Measurements from ENCODE around the gene PELO. TPM values are rescaled to one million over a fixed set of nuclear protein-coding genes. Genes with fewer than 3 reads are reported as not detected.

PELO gene
- total RNA-seq, 1 experiment from 2014 or later = 12.4 TPM

GRCh38 chr5:52777186-52777585 lies 10.5 kb upstream of the PELO start:
- no peak overlapping the region for H3K27ac ChIP-seq (ENCODE audit: low read length)
- no peak for DNase-seq (ENCODE audit: low read depth, low spot score)
- H3K27me3 ChIP-seq (ENCODE audit: control insufficient read depth, insufficient read depth, low read length) = peaks cover 15% of the 10 kb centered on the region; the same call in 1 of the 2 replicates
- CTCF ChIA-PET = no interaction called here
- H3K4me3 ChIP-seq (ENCODE audit: low read depth in 2 of 2, low read length in 2 of 2) = no peak overlapping the region
- TF ChIP-seq REST (IDR thresholded peaks at IDR 0.05; ENCODE audit: insufficient read depth in 1 of 2, low read depth in 2 of 2, low read length in 1 of 2) = no peak
- no peak for TF ChIP-seq CTCF (IDR thresholded peaks at IDR 0.05)
- TF ChIP-seq POLR2AphosphoS5 (IDR thresholded peaks at IDR 0.05; ENCODE audit: low read depth, low read length) = no peak
- TF ChIP-seq TCF7L2 (IDR thresholded peaks at IDR 0.05; ENCODE audit: low read depth, low read length) = no peak
- H3K4me1 ChIP-seq (ENCODE audit: control insufficient read depth, insufficient read depth, low read length) = no peaks in the 10 kb centered on the region
- no TSS peak for BruUV-seq (replicated peaks)
- in situ Hi-C loops (cut with HindIII; ENCODE audit: low pct_unique_long_range_greater_than_20kb, low sequenced_read_pairs) = no loop called here
- H3K9me3 ChIP-seq (ENCODE audit: control insufficient read depth, insufficient read depth, low read depth, low read length) = no peaks in the 10 kb centered on the region
- H3K36me3 ChIP-seq (ENCODE audit: control insufficient read depth, insufficient read depth, low read length) = no peaks in the 10 kb centered on the region
- intact Hi-C loops (cut with micrococcal nuclease; ENCODE audit: unreplicated experiment) = no loop called here
- POLR2A ChIA-PET = no interaction called here
- no peak for ATAC-seq

- in situ Hi-C loops (cut with HindIII; ENCODE audit: low pct_unique_long_range_greater_than_20kb, low sequenced_read_pairs) = no loop called here
- DNase-seq (ENCODE audit: low read depth, low spot score) (no peak), ATAC-seq (no peak)
- H3K4me3 ChIP-seq (ENCODE audit: low read depth in 2 of 2, low read length in 2 of 2) = no peak overlapping the region
- no peak overlapping the region for H3K27ac ChIP-seq (ENCODE audit: low read length)
- TF ChIP-seq SIN3A (IDR thresholded peaks at IDR 0.05; ENCODE audit: borderline replicate concordance, insufficient read depth, low read depth, low read length) = no peak
- TF ChIP-seq POLR2AphosphoS5 (IDR thresholded peaks at IDR 0.05; ENCODE audit: low read depth, low read length) = no peak
- TF ChIP-seq CTCF (IDR thresholded peaks at IDR 0.05) = no peak
- no peak for TF ChIP-seq REST (IDR thresholded peaks at IDR 0.05; ENCODE audit: insufficient read depth in 1 of 2, low read depth in 2 of 2, low read length in 1 of 2)
- no peak for TF ChIP-seq TCF7L2 (IDR thresholded peaks at IDR 0.05; ENCODE audit: low read depth, low read length)
- intact Hi-C loops (cut with micrococcal nuclease; ENCODE audit: unreplicated experiment) = no loop called here
- H3K36me3 ChIP-seq (ENCODE audit: control insufficient read depth, insufficient read depth, low read length) = no peaks in the 10 kb centered on the region
- peaks cover 10% of the 10 kb centered on the region; the same call in 1 of the 2 replicates for H3K27me3 ChIP-seq (ENCODE audit: control insufficient read depth, insufficient read depth, low read length)
- no TSS peak for BruUV-seq (replicated peaks)
- CTCF ChIA-PET = interaction anchor here (0.6 kb wide), 1 partner anchor 73 kb away, joined by 4 read pairs; no protein-coding TSS in a partner anchor
- POLR2A ChIA-PET = interaction anchor here (0.5 kb wide), 1 partner anchor 25 kb away, joined by 3 read pairs; no protein-coding TSS in a partner anchor
- no peaks in the 10 kb centered on the region for H3K4me1 ChIP-seq (ENCODE audit: control insufficient read depth, insufficient read depth, low read length)
- H3K9me3 ChIP-seq (ENCODE audit: control insufficient read depth, insufficient read depth, low read depth, low read length) = no peaks in the 10 kb centered on the region
These were observed 8.9 kb upstream of the PELO start for GRCh38 chr5:52778781-52779180.
